Measurements from ENCODE around the gene PHF5A. TPM values are rescaled to one million over a fixed set of nuclear protein-coding genes. Genes with fewer than 3 reads are reported as not detected.

Gene PHF5A
- total and polyA plus RNA-seq, 2 donors (not counting 1 experiment from before 2014, with no cell fraction given), result 29.4 to 31.6 TPM

GRCh38 chr22:41488596-41489385 is 20.3 kb upstream of the PHF5A start:
- peaks cover 0 to 13% of the 10 kb centered on the region in 2 experiments for H3K36me3 ChIP-seq (replicated peaks in 1 of 2; ENCODE audit: control extremely low read depth in 1 of 2, control insufficient read depth in 1 of 2, extremely low read depth in 1 of 2, insufficient read depth in 2 of 2, low read length in 1 of 2)

More at GRCh38 chr22:41488596-41489385, 20.3 kb upstream of the PHF5A start:
- Mint-ChIP-seq H3K27me3 (no peaks in the 10 kb centered on the region), H3K4me1 (peaks cover 56% of the 10 kb centered on the region), H3K4me3 (no peak overlapping the region), H3K9me3 (ENCODE audit: insufficient read depth) (no peaks in the 10 kb centered on the region), H3K27ac (no peak overlapping the region)
- Histone ChIP-seq H3K27ac (ENCODE audit: low read length in 2 of 2) (peak overlapping the region in 1 of 2 donors; percentile 29), H3K9ac (ENCODE audit: low read length) (no peak overlapping the region), H3K4me2 (replicated peaks; ENCODE audit: low read depth, low read length, poor library complexity, severe bottlenecking) (no peak overlapping the region), H3K79me2 (ENCODE audit: control insufficient read depth, insufficient read depth, low read length) (peaks cover 98% of the 10 kb centered on the region), H2AFZ (ENCODE audit: insufficient read depth, low read depth, low read length, poor library complexity, severe bottlenecking) (no peak overlapping the region), H3K4me1 (ENCODE audit: control insufficient read depth in 2 of 2, insufficient read depth in 2 of 2, low read length in 2 of 2) (peaks cover 25 to 40% of the 10 kb centered on the region in 2 donors), H3K4me3 (ENCODE audit: control extremely low read depth in 1 of 5, extremely low read depth in 1 of 5, insufficient read depth in 1 of 5, low read depth in 2 of 5, low read length in 4 of 5) (no peak overlapping the region), H3K9me3 (ENCODE audit: control extremely low read depth in 1 of 3, control insufficient read depth in 2 of 3, insufficient read depth in 1 of 3, low read length in 2 of 3) (no peaks in the 10 kb centered on the region), H3K27me3 (replicated peaks in 1 of 4; ENCODE audit: control extremely low read depth in 1 of 4, control insufficient read depth in 3 of 4, insufficient read depth in 4 of 4, low read length in 3 of 4) (no peaks in the 10 kb centered on the region), H4K20me1 (ENCODE audit: control insufficient read depth, insufficient read depth, low read length, poor library complexity, severe bottlenecking) (peaks cover 68% of the 10 kb centered on the region)
- no peak for ATAC-seq (ENCODE audit: low read depth)
- no peak for DNase-seq
- TF ChIP-seq EZH2 (IDR thresholded peaks at IDR 0.05; ENCODE audit: borderline replicate concordance, insufficient read depth, low read depth, low read length, poor library complexity, severe bottlenecking) (no peak), CTCF (IDR thresholded peaks at IDR 0.05) (no peak)
- ChIA-PET CTCF (interaction anchor here (0.5 to 4.3 kb wide), 6 partner anchors 10 to 773 kb away, joined by 3 to 18 read pairs (median 4); partner anchors contain the start of genes ACO2 and PHF5A), POLR2A (no interaction called here)
- intact Hi-C loops (cut with micrococcal nuclease), result no loop called here
- 100% methylated on average over 3 of the region's 3 CpGs for WGBS (ENCODE audit: insufficient coverage)
